Liver (tissue), 3 donors: ENCODE data around the gene EML6.

Experiments
- EGR1 ChIP-seq, 2 donors: IDR thresholded peaks; 2 replicates each; pipeline ENCODE4 v1.6.1; 2016 to 2018; ENCODE audit warnings: antibody characterized with exemption in 2 of 2, low read depth in 2 of 2
- TAF1 ChIP-seq: conservative IDR thresholded peaks from 2 replicates; pipeline ENCODE4 v1.6.1; 2016; ENCODE audit warnings: antibody characterized with exemption, mild to moderate bottlenecking
- TF ChIP-seq, protein P1 (sequence below): fragments of 150-350 bp; IDR thresholded peaks from 2 replicates; pipeline ENCODE4 v1.5.1; 2017; ENCODE audit warnings: improper control_type of control experiment, low read depth, low read length; ENCODE audit not compliant: missing input control
- donor health status: healthy.
- donor health status: healthy.

DNA sequence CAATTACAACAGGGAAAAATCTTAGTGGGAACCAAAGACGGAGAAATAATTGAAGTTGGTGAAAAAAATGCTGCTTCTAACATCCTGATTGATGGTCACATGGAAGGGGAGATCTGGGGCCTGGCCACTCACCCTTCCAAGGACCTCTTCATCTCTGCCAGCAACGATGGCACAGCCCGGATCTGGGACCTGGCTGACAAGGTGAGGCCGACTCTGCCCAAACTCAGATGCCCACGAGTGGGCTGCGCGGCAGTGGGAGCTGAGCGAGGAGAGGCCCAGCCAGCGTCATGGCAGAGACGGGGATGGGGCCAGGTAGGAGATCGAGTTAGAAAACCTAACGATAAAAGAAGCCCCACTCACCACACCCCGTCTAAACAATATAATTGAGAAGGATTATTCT lies 239.0 kb downstream of the EML6 start:
- TF ChIP-seq, protein P1, sequence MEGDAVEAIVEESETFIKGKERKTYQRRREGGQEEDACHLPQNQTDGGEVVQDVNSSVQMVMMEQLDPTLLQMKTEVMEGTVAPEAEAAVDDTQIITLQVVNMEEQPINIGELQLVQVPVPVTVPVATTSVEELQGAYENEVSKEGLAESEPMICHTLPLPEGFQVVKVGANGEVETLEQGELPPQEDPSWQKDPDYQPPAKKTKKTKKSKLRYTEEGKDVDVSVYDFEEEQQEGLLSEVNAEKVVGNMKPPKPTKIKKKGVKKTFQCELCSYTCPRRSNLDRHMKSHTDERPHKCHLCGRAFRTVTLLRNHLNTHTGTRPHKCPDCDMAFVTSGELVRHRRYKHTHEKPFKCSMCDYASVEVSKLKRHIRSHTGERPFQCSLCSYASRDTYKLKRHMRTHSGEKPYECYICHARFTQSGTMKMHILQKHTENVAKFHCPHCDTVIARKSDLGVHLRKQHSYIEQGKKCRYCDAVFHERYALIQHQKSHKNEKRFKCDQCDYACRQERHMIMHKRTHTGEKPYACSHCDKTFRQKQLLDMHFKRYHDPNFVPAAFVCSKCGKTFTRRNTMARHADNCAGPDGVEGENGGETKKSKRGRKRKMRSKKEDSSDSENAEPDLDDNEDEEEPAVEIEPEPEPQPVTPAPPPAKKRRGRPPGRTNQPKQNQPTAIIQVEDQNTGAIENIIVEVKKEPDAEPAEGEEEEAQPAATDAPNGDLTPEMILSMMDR = no peak
- no peak for TF ChIP-seq TAF1
- no peak for TF ChIP-seq EGR1 (IDR thresholded peaks at IDR 0.05; ENCODE audit: low read depth in 2 of 2)
